ENCODE results near the gene ATG4C.

ATG4C gene

GRCh38 chr1:62905309-62905708 is 121.4 kb downstream of the ATG4C start:
- H3K4me3 ChIP-seq (ENCODE audit: low read depth, low read length), result no peak overlapping the region
- in situ Hi-C loops (cut with HindIII; ENCODE audit: low sequenced_read_pairs), result no loop called here
- no peak for DNase-seq (ENCODE audit: low read depth)
- no peak for TF ChIP-seq CTCF (IDR thresholded peaks at IDR 0.05; ENCODE audit: low read depth, low read length, missing control alignments)

- in situ Hi-C loops (cut with HindIII; ENCODE audit: low sequenced_read_pairs), result no loop called here
- no peak overlapping the region for H3K4me3 ChIP-seq (ENCODE audit: low read depth, low read length)
- TF ChIP-seq CTCF (IDR thresholded peaks at IDR 0.05; ENCODE audit: low read depth, low read length, missing control alignments), result no peak
- DNase-seq (ENCODE audit: low read depth), result no peak
These were observed 121.9 kb downstream of the ATG4C start for GRCh38 chr1:62905872-62906271.

GRCh38 chr1:62906428-62906886 is 122.5 kb downstream of the ATG4C start:
- DNase-seq (ENCODE audit: low read depth), result no peak
- H3K4me3 ChIP-seq (ENCODE audit: low read depth, low read length), result no peak overlapping the region
- peak; percentile 47 for TF ChIP-seq CTCF (IDR thresholded peaks at IDR 0.05; ENCODE audit: low read depth, low read length, missing control alignments)
- in situ Hi-C loops (cut with HindIII; ENCODE audit: low sequenced_read_pairs), result no loop called here

- no peak for TF ChIP-seq CTCF (IDR thresholded peaks at IDR 0.05; ENCODE audit: low read depth, low read length, missing control alignments)
- no peak for DNase-seq (ENCODE audit: low read depth)
- in situ Hi-C loops (cut with HindIII; ENCODE audit: low sequenced_read_pairs), result no loop called here
- no peak overlapping the region for H3K4me3 ChIP-seq (ENCODE audit: low read depth, low read length)
These were observed 124.3 kb downstream of the ATG4C start for GRCh38 chr1:62908168-62908695.

- in situ Hi-C loops (cut with HindIII; ENCODE audit: low sequenced_read_pairs), result no loop called here
- DNase-seq (ENCODE audit: low read depth), result peak; percentile 5
- TF ChIP-seq CTCF (IDR thresholded peaks at IDR 0.05; ENCODE audit: low read depth, low read length, missing control alignments), result peak; percentile 82
- no peak overlapping the region for H3K4me3 ChIP-seq (ENCODE audit: low read depth, low read length)
These were observed 128.2 kb downstream of the ATG4C start for GRCh38 chr1:62912028-62912638.
